GM21515 (cell line): ENCODE measurements around the gene GPT2.

Experiments used
- ATAC-seq: cut with Tn5 transposase; IDR thresholded peaks from one replicate; pipeline ENCODE4 v1.9.1; 2021; ENCODE audit not compliant: unreplicated experiment

GPT2 gene

DNA sequence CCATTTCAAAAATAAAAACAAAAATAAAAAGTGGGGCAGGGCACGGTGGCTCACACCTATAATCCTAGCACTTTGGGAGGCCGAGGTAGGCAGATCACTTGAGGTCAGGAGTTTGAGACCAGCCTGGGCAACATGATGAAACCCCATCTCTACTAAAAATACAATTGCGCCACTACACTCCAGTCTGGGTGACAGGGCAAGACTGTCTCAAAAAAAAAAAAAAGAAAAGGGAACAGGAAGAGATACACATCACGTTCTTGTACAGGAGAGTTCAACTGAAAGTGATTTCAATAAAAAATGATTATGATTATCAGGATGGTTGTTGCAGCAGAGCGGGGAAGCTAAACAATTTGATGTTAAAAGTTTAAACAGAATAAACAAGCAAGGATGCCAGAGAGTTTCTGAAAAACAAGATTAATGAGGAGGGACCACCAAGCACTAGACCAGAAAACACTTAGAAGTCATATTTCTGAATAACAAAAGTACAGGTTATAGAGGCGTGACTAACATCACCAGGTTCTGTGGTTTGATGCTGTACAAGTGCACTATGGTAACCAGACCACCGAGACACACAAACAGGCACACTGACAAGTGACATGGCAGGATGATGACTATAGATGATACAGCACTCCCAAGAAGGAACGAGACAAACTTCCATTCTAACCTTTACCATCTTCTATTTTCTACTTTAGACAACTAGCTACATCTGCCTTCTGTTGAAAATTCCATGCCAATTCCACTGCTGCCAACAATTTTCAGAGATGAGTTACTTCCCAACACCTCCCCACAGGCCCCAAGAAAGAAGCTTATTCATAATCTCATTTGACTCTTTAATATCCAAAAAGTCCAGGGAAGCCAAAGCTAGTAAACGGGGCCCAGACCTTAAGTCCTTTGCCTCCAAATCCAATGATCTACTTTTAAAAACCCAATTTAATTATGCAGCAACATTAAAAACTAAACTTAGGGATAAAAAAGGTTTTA is 77.5 kb downstream of the GPT2 start:
- no peak for ATAC-seq

DNA sequence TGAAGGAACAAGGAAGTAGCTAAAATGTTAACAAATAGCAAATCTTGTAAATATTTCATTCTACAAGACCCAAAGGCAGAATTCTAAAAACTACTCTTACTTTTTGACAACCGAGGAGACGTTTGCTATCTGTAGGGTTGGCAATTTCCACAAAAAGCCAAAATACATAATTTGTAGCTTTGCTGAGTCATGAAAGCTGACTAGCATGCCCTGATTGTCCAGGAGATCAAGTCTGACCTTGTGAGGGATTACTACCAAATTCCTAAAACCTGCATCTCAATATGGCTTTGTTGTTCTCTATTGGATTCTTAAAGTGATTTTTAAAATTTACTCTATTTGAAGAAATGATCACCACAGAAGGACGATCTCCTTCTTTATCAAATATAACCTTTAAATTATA is 78.5 kb downstream of the GPT2 start:
- no peak for ATAC-seq

DNA sequence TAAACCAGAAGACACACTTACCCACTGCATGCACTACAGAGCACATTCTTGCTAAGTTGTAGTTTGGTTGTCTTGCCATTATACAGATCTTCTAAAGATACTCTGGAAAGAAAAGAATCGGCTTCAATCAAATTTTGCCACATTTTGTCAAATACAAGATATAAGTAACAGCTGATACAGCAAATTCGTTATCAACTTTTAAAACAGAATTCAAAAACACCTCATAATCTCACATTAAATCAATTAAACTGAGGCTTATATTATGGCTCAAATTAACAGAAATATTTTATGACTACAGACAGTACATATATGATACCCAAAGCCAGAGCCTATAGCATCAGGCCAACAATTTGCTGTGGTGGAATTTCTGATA is 83.9 kb downstream of the GPT2 start:
- no peak for ATAC-seq

- no peak for ATAC-seq
Observed at GRCh38 chr16:46970089-46970488, 85.9 kb downstream of the GPT2 start.

DNA sequence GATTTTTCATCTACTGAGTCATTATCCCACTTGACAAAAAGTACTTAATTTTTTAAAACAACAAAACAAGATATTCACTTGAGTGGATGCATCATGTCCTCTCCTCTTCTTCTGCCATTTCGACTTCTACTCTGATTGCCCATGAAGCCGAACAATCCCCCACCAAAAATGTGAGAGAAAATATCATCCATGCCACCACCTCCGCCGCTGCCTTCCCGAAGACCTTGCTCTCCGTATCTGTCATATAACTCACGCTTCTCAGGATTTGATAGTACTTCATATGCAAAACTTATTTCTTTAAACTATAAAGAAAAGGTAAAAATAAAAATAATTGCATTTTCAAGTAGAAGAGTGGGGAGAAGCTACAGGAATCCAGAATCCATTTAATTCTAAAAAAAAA is 87.1 kb downstream of the GPT2 start:
- no peak for ATAC-seq

- ATAC-seq: peak; percentile 53
Observed at GRCh38 chr16:46972429-46973206, 88.5 kb downstream of the GPT2 start.

DNA sequence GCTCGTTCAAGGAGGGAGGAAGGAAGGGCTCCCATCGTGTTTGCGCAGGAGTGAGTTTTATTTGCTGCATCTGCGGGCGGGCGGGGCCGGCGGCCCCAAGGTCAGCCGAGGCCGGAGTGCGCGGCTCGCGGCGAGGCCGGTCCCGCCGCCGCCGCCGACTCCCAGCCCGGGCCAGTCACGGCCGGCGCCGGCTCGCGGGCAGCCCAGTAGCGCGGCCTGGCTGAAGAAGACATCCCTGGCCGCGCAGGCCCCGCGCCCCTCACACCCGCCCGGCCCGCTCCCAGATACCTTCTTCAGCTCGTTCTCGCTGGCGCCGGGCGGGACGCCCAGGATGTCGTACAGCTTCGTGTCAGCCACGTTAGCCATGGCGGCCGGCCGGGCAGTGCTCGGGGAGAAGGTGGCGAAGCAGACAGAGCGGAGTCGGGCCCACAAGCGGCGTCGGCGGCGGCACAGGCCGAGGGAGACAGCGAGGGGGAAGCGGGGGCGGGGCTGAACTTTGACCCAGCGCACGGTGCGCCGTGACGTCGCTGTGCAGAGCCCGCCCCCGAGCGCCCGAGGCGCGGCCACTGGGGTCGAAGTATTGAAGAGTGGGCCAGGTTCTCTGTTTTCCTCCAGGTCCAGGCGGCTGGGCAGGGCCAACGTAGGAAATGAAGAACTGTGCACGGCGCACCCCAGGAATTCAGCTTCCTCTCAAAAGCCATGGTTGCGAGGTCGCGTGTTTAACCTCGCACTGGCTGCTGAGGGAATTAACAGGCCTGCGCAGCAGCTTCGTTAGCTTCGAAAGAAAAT is 89.2 kb downstream of the GPT2 start, which contains the start of gene DNAJA2:
TSS of gene DNAJA2 (minus strand) at position 468 of the 789 bp plus-strand sequence. CDS start at position 366, 102 bp downstream.
- ATAC-seq: peak; percentile 77

DNA sequence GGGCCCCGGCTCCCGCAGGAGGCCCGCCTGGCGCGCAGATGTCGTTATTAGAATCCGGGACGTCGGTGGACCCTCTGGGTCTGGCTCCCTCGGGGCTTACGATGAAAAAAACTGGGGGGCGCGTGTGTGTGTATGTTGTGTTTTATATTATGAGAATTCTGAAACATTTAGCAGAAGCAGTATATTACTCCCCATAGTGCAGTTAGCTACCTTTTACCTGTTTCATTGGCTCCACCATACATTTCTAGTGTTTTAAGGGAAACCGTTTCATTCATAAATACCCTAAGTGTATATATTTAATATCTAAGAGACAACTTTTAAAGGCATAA is 89.8 kb downstream of the GPT2 start:
- ATAC-seq: no peak

GRCh38 chr16:46974352-46974751 is 90.2 kb downstream of the GPT2 start:
- peak; percentile 34 for ATAC-seq

DNA sequence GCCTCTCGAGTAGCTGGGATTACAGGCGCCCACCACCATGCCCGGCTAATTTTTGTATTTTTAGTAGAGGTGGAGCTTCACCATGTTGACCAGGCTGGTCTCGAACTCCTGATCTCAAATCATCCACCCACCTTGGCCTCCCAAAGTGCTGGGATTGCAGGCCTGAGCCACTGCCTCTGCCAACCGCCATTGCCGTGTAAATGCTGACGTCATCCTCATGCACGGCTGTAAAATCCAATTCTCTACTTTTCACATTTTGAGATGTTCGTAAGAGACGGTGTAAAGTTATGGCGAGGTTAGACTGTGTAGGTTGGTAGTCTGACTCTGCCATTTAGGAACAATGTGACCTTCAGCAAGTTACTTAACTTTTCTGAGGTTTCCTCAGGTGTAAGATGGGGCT is 91.0 kb downstream of the GPT2 start:
- ATAC-seq: no peak

DNA sequence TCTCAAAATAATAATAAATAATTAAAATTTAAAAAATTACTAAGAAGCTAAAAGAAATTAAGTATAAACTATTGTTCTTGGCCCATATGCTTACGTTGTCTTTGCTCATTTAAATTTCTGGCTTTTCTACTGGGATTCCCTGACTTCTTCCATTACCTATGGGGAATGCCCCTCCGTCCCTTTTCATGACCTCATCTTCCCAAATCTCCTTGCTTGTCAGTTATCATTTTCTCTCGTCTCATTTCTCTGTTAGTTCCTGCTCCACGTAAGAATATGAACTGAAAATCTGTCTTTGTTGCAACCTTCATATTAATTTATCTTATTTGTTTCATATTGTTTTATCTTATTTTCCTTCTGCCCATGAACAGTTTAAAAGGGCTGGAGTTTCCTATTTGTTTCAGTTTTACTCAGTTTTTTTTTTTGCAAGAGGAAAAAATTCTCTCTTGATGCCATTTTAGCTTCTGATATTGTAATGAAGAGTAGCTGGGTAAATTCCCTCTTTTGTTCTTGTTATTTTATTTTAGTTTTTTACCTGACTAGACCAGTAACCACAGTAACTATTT is 91.8 kb downstream of the GPT2 start:
- no peak for ATAC-seq

DNA sequence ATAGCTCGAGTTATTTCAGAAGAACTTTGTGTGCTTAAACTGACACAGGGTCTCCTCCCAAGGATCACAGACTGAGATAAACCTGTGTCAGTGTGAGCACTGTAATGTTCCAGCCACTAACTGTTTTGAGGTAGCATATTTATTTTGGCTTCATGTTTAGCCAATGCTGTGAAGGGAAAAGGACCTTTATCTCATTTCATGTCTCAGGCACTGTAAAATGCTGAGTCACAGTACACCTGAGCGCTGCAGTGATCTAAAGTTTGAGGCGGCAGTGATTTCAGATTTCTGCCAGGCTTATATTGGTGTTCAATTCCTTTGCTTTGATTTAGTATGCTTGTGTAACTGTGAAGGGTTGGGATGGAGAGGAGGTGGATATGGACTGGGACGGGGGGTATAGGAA is 92.4 kb downstream of the GPT2 start:
- ATAC-seq: no peak
